Esophagus squamous epithelium (tissue), 5 donors: Measurements from ENCODE around the gene TBC1D24. TPM values are rescaled to one million over a fixed set of nuclear protein-coding genes. Genes with fewer than 3 reads are reported as not detected.

Experiments
- DNase-seq: peaks from one replicate; lab custom pipeline; 2025; lab: John Stamatoyannopoulos, UW
- H3K27ac ChIP-seq, 4 donors: fragments of 200-600 bp; sonication (generic); one replicate each; pipeline ENCODE4 v1.5.1; 2016 to 2019; ENCODE audit warnings: mild to moderate bottlenecking in 1 of 4
- H3K27me3 ChIP-seq, 4 donors: fragments of 200-600 bp; sonication (generic); 1 replicate in 3 of 4; 2 replicates in 1 of 4; pipeline versions ENCODE4 v1.5.1 to v1.6.0; 2017 to 2021; ENCODE audit warnings: antibody characterized with exemption in 1 of 4
- H3K36me3 ChIP-seq, 3 donors: fragments of 200-600 bp; sonication (generic); one replicate each; pipeline ENCODE4 v1.5.1; 2016 to 2019
- H3K4me1 ChIP-seq, 3 donors: fragments of 200-600 bp; sonication (generic); one replicate each; pipeline ENCODE4 v1.5.1; 2017 to 2019
- H3K4me3 ChIP-seq, 4 donors: fragments of 200-600 bp; sonication (generic); 1 replicate in 3 of 4; 2 replicates in 1 of 4; pipeline ENCODE4 v1.5.1; 2016 to 2019; ENCODE audit warnings: mild to moderate bottlenecking in 2 of 4, moderate library complexity in 1 of 4
- H3K9me3 ChIP-seq, 3 donors: fragments of 200-600 bp; sonication (generic); one replicate each; pipeline ENCODE4 v1.5.1; 2016 to 2019
- POLR2A ChIP-seq, 4 donors: fragments of 450-650 bp; IDR thresholded peaks; one replicate each; pipeline ENCODE4 v1.6.1; 2017; ENCODE audit warnings: antibody characterized with exemption in 4 of 4, mild to moderate bottlenecking in 4 of 4, moderate library complexity in 3 of 4
- whole genome bisulfite sequencing, 2 donors: methylation state at CpG; one replicate each; pipeline ENCODE4 v1.1.5; 2018; 5-methylcytosine and 5-hydroxymethylcytosine counted together
- intact Hi-C: fragments of 100-400 bp; cut with DNase I; formaldehyde crosslinking; loops from one replicate; pipeline ENCODE4 v1.15.0; 2022
- total RNA-seq, 4 donors: library from RNA; depleted of rRNA; stranded (reverse); fragments of >200 nt; gene quantifications; one replicate each; pipeline ENCODE4 v1.1.0, GENCODE V29; 2016
- TF ChIP-seq, protein P1 (sequence below), 6 experiments: fragments of 450-650 bp in 4 of 6; fragments of 200-600 bp in 2 of 6; sonication (generic) in 2 of 6; IDR thresholded peaks; one replicate each; pipeline ENCODE4 v1.5.1; 2016 to 2019; ENCODE audit warnings: antibody characterized with exemption in 6 of 6, mild to moderate bottlenecking in 4 of 6, moderate library complexity in 4 of 6
- donor health status: DM: yes; HTN: yes; CAD: no.

The TBC1D24 gene
- total RNA-seq, 4 donors from 2014 or later: 3.1 to 4.6 (median 3.7) TPM

DNA sequence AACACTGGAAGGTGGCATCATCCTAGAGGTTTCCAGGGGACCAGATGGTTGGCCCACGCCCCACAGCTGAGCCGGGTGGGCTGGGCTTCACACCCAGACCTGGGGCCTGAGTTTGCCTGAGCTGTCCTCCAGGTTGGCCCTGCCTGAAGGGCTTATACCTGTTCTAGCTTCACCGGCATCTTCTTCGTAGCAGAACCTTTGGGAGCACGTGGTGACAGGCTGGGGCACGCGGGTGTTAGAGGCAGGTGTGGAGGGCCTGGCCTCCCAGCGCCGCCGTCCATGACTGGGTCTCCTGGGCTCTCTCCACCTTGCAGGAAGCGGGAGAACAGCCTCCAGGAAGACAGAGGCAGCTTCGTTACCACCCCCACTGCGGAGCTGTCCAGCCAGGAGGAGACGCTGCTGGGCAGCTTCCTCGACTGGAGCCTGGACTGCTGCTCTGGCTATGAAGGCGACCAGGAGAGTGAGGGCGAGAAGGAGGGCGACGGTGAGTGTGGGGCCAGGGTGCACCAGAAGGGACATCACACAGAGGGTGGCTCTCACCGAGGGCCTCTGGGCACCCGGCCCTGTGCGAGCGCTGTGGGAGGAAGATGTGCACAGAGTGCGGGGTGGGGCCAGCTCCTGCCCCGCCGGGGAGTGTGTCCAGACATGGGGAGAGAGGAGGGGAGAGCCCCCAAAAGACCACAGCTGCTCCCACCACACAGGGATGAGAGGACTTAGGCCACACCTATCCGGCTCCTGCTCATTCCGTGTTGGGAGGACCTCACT is 19.7 kb upstream of the TBC1D24 start:
- no peak overlapping the region for H3K4me3 ChIP-seq
- no peaks in the 10 kb centered on the region for H3K9me3 ChIP-seq
- peaks cover 7 to 17% (median 11%) of the 10 kb centered on the region in 3 donors for H3K4me1 ChIP-seq
- H3K27ac ChIP-seq: no peak overlapping the region
- no peaks in the 10 kb centered on the region for H3K27me3 ChIP-seq
- WGBS, 2 donors: 71 to 82% methylated on average over 7 to 9 of the region's 28 CpGs
- peaks cover 0 to 71% (median 5%) of the 10 kb centered on the region in 3 donors for H3K36me3 ChIP-seq
- intact Hi-C loops: no loop called here
- DNase-seq: no peak
- TF ChIP-seq, protein P1, sequence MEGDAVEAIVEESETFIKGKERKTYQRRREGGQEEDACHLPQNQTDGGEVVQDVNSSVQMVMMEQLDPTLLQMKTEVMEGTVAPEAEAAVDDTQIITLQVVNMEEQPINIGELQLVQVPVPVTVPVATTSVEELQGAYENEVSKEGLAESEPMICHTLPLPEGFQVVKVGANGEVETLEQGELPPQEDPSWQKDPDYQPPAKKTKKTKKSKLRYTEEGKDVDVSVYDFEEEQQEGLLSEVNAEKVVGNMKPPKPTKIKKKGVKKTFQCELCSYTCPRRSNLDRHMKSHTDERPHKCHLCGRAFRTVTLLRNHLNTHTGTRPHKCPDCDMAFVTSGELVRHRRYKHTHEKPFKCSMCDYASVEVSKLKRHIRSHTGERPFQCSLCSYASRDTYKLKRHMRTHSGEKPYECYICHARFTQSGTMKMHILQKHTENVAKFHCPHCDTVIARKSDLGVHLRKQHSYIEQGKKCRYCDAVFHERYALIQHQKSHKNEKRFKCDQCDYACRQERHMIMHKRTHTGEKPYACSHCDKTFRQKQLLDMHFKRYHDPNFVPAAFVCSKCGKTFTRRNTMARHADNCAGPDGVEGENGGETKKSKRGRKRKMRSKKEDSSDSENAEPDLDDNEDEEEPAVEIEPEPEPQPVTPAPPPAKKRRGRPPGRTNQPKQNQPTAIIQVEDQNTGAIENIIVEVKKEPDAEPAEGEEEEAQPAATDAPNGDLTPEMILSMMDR (IDR thresholded peaks at IDR 0.05): no peak
- no peak for TF ChIP-seq POLR2A (IDR thresholded peaks at IDR 0.05)

DNA sequence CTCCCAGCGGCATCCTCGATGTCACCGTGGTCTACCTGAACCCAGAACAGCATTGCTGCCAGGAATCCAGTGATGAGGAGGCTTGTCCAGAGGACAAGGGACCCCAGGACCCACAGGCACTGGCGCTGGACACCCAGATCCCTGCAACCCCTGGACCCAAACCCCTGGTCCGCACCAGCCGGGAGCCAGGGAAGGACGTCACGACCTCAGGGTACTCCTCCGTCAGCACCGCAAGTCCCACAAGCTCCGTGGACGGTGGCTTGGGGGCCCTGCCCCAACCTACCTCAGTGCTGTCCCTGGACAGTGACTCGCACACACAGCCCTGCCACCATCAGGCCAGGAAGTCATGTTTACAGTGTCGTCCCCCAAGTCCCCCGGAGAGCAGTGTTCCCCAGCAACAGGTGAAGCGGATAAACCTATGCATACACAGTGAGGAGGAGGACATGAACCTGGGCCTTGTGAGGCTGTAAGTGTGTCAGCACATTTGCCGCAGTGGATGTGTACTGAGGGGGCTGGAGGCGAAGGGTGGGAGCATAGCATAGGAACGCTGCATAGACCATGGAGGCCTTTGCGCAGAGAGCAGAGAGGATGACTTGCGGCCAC is 18.3 kb upstream of the TBC1D24 start:
- Histone ChIP-seq H3K27ac (no peak overlapping the region), H3K4me1 (peaks cover 10 to 25% (median 13%) of the 10 kb centered on the region in 3 donors), H3K27me3 (no peaks in the 10 kb centered on the region), H3K36me3 (peaks cover 0 to 58% (median 5%) of the 10 kb centered on the region in 3 donors), H3K4me3 (no peak overlapping the region), H3K9me3 (no peaks in the 10 kb centered on the region)
- intact Hi-C loops: no loop called here
- 91 to 97% methylated on average over 5 to 6 of the region's 21 CpGs for WGBS, 2 donors
- TF ChIP-seq, protein P1 (IDR thresholded peaks at IDR 0.05): no peak
- TF ChIP-seq POLR2A (IDR thresholded peaks at IDR 0.05): no peak
- no peak for DNase-seq

DNA sequence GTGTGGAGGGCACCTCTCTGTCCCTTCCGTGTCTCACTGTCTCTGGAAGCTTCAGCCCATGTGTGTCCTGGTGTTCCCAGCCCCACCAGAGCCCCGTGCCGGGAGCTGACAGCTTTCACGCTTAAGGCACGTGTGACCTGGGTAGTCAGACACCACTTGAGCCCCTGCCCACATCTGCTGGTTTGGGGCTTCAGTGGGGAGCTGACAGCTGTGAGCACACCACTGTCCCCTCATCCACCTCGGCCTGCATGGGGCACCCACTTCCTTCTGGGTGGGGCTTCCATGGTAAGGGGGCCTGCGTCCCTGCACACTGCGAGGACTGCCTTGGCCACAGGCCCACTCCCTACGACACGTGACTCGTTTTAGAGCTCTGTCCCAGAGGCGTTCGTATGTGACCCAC is 17.7 kb upstream of the TBC1D24 start:
- H3K27me3 ChIP-seq: no peaks in the 10 kb centered on the region
- intact Hi-C loops: no loop called here
- H3K9me3 ChIP-seq: no peaks in the 10 kb centered on the region
- TF ChIP-seq POLR2A (IDR thresholded peaks at IDR 0.05): no peak
- peaks cover 0 to 52% (median 5%) of the 10 kb centered on the region in 3 donors for H3K36me3 ChIP-seq
- H3K27ac ChIP-seq: no peak overlapping the region
- H3K4me1 ChIP-seq: peaks cover 10 to 25% (median 13%) of the 10 kb centered on the region in 3 donors
- DNase-seq: no peak
- 87 to 93% methylated on average over 10 to 12 of the region's 13 CpGs for WGBS, 2 donors
- H3K4me3 ChIP-seq: no peak overlapping the region

DNA sequence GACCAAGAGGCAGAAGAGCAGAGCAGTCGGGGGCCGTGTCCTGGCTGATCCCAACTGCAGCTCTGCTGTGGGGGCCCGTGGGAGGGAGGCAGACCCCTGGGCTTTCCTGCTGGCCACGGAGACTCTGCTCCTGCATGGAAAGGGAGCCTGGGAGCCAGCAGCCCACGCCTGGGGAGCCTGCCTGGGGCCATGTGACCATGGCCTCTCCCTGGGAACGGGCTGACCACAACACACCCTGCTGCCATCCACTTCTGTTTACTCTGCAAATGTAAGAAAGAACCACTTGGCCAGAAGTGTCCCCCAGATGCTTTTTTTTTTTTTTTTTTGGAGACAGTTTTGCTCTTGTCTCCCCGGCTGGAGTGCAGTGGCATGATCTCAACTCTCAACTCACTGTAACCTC is 17.0 kb upstream of the TBC1D24 start:
- no peak for DNase-seq
- Histone ChIP-seq H3K27me3 (no peaks in the 10 kb centered on the region), H3K4me3 (no peak overlapping the region), H3K27ac (no peak overlapping the region), H3K36me3 (peaks cover 0 to 45% (median 5%) of the 10 kb centered on the region in 3 donors), H3K9me3 (no peaks in the 10 kb centered on the region), H3K4me1 (peaks cover 10 to 25% (median 13%) of the 10 kb centered on the region in 3 donors)
- intact Hi-C loops: no loop called here
- WGBS, 2 donors: 77 to 83% methylated on average over 3 to 6 of the region's 7 CpGs
- TF ChIP-seq POLR2A (IDR thresholded peaks at IDR 0.05): no peak
- TF ChIP-seq, protein P1 (IDR thresholded peaks at IDR 0.05): no peak

DNA sequence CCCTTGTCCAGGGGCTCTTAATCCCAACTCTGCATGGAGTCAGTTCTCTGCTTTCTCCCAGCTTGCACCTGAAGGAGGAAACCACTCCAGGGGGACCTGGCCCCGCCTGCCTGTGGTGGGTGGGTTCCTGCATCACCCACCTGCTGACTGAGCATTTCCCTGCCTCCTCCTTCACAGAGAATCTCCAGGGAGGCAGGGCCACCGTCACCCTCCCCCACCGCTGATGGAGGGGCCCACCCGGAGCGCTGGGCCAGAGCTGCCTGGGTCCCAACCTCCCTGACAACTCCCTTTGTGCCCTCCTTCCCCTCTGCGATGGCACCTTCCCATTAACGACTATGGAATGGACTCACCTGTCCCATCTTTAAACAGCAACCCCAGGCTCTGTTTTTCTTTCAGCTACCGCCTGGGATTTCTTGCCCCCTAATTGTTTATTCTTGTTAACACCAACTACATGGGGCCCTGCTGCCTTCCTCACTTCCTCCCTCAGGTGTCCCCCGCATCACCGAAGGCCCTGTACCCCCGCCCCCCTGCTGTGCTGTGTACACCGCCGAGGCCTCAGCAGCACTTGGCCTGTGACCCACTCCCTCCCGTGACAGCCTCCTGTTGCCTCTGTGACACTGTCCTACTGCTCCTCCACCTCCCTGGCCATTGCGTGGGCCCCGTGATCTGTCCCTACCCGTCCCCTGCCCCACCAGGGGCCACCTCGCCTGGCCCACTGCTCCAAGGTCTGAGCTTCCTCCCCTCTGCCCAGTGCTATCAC is 15.9 kb upstream of the TBC1D24 start:
- intact Hi-C loops: no loop called here
- H3K27ac ChIP-seq: peak overlapping the region in 3 of 4 donors; percentile 24 to 72 (median 60)
- peaks cover 0 to 34% (median 0%) of the 10 kb centered on the region in 3 donors for H3K36me3 ChIP-seq
- peaks cover 10 to 25% (median 13%) of the 10 kb centered on the region in 3 donors for H3K4me1 ChIP-seq
- 24 to 35% methylated on average over 14 to 15 of the region's 18 CpGs for WGBS, 2 donors
- no peaks in the 10 kb centered on the region for H3K9me3 ChIP-seq
- TF ChIP-seq POLR2A (IDR thresholded peaks at IDR 0.05): no peak
- TF ChIP-seq, protein P1 (IDR thresholded peaks at IDR 0.05): no peak
- H3K4me3 ChIP-seq: peak overlapping the region; percentile 41 to 70 (median 55)
- H3K27me3 ChIP-seq: no peaks in the 10 kb centered on the region
- no peak for DNase-seq
